Measurements from ENCODE around the gene USB1.

The USB1 gene, protein sequence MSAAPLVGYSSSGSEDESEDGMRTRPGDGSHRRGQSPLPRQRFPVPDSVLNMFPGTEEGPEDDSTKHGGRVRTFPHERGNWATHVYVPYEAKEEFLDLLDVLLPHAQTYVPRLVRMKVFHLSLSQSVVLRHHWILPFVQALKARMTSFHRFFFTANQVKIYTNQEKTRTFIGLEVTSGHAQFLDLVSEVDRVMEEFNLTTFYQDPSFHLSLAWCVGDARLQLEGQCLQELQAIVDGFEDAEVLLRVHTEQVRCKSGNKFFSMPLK

DNA sequence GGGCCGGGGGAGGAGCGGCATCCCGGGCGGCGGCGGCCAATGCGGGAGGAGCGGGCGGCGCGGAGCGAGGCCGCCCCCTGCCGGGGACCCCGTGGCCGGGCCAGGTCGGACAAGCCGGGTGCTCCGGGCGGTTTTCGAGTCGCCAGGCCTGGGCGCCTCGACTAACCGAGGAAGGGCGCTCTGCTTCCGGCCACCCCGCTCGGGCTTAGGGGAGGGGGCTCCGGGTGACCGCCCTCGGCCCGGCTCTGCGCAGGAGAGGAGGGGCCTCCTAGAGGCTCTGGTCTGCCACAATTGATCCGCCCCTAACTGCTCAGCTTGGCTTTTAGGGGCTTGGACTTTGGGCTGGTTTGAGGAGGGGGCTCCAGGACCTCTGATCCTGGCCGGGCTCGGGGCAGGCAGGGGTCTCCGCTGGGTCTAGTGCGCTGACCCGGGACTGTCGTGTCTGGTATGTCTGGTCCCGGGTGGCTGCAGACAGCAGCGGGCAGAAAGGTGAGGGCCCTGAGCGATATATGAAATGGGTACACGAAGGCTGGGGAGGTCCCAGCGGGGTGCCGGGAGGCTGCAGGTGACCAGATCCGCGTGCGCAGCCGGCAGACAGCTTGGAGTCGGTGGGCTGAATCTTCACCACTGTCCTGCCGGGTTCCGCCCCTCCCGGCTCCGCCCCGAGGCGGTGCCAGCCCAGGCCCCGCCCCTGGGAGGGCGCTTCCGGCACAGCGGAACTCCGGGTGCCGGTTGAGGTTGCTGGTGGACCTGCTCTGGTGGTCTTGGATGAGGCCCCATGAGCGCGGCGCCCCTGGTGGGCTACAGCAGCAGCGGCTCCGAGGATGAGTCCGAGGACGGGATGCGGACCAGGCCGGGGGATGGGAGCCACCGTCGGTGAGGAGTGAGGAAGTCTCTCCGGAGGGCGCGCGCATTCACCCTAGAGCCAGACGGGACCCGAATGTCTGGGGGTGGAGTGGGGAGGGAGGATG, at the start of gene USB1:
Gene USB1, plus strand, starts transcription at position 702 of the 971 bp plus-strand sequence. Its CDS starts 77 bp downstream, at position 779.
- DNase-seq, result peak; percentile 64

DNA sequence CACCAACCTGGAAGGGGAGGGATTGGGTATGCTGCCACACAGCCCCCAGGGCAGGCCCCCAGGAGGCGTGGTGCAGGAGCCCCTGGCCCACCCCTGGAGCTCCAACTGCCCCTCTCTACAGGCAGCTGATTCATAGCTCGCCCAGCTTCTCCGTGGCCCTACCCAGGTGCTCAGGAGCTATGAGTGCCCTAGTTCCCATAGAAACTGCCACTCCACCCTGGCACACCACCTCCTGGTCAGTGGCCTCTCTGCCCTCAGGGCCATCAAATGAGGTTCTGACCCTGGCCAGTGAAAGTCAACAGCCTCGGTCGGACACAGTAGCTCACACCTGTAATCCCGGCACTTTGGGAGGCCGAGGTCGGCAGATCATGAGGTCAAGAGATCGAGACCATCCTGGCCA, 48.3 kb upstream of the USB1 start:
- no peak for DNase-seq

- no peak for DNase-seq
Measured at GRCh38 chr16:57953857-57954256, 47.4 kb upstream of the USB1 start.

DNA sequence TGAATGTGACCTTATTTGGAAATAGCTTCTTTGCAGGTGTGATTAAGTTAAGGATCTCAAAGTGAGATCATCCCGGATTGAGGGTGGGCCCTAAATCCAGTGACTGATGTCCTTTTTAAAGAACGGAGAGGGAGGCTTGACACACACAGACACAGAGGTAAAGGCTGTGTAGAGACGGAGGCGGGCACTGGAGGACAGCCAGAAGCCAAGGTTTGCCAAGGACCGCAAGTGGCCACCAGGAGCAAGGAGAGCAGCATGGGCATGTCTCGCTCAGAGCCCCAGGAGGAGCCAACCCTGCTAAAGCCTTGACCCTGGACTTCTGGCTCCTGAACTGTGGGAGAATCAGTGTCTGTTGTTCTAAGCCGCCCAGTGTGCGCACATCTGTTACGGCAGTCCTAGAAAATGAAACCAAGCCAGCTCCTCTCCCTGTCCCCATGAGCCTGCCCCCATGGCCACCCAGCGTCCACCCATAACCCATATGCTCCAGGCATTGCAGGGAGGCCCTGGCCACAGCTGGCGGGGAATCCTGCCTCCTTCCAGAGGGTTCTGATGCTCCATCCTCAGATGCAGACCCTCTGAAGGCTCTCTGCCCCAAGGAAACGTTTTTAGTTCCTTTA, 45.5 kb upstream of the USB1 start:
- DNase-seq, result no peak

- no peak for DNase-seq
Measured at GRCh38 chr16:57956270-57956808, 44.9 kb upstream of the USB1 start.

GRCh38 chr16:57956924-57957672, 44.1 kb upstream of the USB1 start:
- no peak for DNase-seq

- no peak for DNase-seq
Measured at GRCh38 chr16:57957673-57958392, 43.4 kb upstream of the USB1 start.

- DNase-seq, result no peak
Measured at GRCh38 chr16:57958544-57958943, 42.7 kb upstream of the USB1 start.

DNA sequence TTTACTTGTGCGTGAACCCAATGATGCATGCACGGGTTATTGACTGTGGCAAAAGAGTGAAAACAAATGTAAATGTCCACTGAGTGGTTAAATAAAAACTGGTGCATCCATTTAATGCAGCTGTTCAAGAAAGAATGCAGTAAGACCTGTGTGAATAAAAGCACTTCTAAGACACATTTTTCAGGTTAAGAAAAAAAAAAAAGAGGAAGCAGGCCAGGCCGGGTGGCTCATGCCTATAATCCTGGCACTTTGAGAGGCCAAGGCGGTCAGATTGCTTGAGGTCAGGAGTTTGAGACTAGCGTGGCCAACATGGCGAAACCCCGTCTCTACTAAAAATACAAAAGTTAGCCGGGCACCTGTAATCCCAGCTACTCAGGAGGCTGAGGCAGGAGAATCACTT, 42.1 kb upstream of the USB1 start:
- no peak for DNase-seq

DNA sequence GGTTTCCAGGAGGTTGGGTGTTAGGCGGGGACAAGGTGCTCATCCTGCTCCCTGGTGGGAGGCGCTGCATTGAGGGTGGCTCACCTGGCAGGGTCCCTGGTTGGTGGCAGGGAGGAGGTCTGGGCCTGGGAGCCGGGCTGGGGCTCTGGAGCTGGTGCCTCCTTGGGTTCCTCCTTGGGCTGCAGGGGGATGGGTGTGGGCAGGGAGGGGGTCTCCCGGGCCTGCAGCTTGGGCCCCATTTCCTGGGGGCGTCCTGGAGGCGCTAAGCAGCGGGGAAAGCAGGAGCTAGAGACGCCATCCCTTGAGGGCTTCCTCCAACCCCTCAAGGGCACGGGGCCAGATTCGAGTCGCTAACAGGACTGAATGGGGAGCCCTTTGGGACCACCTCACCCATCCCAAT, 41.4 kb upstream of the USB1 start:
- no peak for DNase-seq

DNA sequence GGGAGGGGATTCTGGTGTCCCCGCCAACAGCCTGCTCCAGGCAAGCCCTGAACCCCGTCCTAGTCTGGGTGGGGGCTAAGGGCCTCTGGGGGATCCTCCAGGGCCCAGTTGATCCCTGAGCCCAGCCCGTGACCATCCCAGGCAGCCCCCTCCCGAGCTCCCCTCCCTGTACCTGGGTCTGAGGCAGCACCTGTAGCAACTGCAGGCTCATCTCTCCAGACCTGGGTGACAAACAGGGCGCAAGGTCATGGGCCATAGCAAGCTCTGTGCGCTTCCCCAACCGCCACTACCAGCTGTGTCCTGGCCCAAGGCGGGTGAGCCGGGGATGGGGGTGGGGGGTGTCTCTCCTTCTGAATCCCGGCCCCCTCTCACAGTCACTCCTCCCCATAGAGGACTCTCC, 40.9 kb upstream of the USB1 start:
- no peak for DNase-seq

- no peak for DNase-seq
Measured at GRCh38 chr16:57960826-57961472, 40.3 kb upstream of the USB1 start.

- DNase-seq, result no peak
Measured at GRCh38 chr16:57961538-57961937, 39.7 kb upstream of the USB1 start.

- no peak for DNase-seq
Measured at GRCh38 chr16:57962046-57962445, 39.2 kb upstream of the USB1 start.

DNA sequence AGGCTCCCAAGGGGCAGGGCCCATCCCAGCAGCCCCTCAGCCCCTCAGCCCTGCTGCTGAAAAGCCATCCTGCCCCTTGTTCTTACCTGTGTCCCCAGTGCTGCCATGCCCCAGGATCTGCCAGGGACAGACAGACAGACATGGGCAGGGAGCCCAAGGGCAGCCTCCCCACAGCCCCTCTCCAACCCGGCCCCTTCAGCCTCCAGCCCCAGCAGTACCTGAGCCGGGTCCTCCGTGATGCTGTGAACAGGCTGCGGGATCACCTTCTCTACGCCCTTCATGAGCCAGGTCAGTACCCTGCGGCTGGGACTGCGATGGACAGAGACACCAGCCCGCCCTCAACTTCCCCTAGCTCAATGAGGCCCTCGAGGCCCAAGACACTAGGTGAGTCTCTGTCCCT, 38.5 kb upstream of the USB1 start:
- no peak for DNase-seq

DNA sequence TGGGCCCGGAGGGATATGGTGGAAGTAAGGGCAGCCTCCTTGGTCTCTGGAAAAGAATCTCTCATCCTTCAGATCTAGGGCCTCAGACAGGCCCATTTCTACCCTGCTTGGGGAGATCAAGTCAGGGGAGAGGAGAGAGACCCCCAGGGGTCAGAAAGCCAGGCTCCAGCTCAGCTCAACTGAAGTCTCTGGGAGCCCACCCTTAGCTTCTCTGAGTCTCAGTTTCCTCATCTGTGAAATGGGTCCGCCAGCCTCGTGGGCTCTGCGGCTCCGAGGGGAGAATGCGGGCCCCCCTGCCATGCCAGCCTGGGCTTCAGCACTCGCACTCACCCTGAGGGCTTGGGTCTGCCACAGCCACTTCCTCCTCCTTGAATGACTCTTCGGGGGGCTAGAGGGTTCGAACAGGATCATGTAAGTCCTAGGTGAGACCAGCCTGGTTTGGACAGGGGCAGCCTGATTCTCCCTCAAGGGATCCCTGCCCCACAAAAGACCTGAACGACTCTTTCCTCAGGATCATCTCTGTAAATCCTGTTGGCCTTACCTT, 37.0 kb upstream of the USB1 start:
- no peak for DNase-seq

DNA sequence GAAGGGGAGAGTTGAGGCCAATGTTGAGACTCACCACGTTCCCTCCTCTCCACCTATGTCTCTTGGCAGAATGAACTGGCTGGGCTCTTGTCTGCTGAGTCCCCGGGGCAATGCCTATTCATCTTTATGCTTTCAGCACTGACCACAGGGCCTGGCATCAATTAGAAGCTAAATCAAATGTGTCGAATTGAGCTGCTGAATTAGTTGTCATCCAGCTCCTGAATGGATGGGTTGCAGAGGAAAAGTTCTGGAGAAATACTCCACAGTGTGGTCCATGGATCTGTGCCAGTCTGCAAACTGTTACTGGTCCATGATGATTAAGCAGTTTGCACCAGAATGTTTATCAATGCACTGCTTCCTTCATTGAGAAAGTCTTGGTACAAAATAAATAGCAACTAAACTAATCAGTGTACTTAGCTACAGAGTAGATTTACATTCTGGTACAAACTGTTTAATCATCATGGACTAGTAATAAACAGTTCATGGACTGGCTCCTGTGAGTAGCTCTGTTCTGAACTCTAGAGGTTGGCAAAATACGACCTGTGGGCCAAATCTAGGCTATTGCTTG, 34.9 kb upstream of the USB1 start:
- no peak for DNase-seq

GRCh38 chr16:57966986-57967385, 34.2 kb upstream of the USB1 start:
- DNase-seq, result no peak

- DNase-seq, result no peak
Measured at GRCh38 chr16:57967916-57968315, 33.3 kb upstream of the USB1 start.

DNA sequence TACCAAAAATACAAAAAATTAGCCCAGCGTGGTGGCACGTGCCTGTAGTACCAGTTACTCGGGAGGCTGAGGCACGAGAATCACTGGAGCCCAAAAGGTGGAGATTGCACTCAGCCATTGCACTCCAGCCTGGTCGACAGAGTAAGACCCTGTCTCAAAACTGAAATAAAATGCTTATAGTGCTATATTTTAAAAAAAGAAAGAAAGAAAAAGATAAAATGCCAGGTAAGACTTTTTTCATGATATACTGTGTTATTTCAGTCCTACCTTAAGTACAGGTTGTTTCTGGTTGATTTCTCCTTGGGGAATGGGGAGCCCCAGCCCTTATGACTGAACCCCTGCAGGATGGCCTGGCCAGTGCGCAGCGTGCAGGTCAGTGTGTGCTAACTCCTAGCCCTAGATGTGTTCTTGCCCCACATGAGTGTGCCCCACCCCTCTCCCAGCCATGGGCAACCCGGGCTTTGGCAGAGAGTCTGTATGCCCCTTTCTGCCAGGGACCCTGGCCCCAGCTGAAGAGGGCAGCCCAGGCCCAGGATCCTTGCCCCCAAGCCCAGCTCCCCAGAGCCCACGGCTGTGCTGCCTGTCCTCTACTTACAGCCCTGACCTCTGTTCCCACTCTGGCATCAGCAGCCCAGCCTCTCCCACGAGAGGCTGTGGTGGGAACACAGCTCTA, 31.6 kb upstream of the USB1 start:
- no peak for DNase-seq
